Neuronal stem cell (in vitro differentiated cells): ENCODE measurements around the gene PRDM5.
A peak's percentile ranks its signal among the peaks of the same experiment; 100 is the strongest.

Experiments used
- DNase-seq: peaks from one replicate; pipeline ENCODE4 v3.0.0-alpha.2; 2013; ENCODE audit warnings: low spot score
- H2AFZ ChIP-seq: one replicate; pipeline ENCODE4 v1.6.1; 2013; ENCODE audit warnings: mild to moderate bottlenecking, low read length, inconsistent platforms
- H2AK5ac ChIP-seq: 2 replicates; pipeline ENCODE4 v1.6.1; 2013; ENCODE audit warnings: low read depth, mild to moderate bottlenecking, inconsistent platforms, low read length, moderate library complexity, mixed read lengths
- H2BK120ac ChIP-seq: 2 replicates; pipeline ENCODE4 v1.6.1; 2013; ENCODE audit warnings: low read depth, mild to moderate bottlenecking, inconsistent platforms, low read length, moderate library complexity, mixed read lengths
- H2BK12ac ChIP-seq: one replicate; pipeline ENCODE4 v1.6.1; 2013; ENCODE audit warnings: low read length, inconsistent platforms
- H2BK15ac ChIP-seq: 2 replicates; pipeline ENCODE4 v1.6.1; 2013; ENCODE audit warnings: mild to moderate bottlenecking, low read length, inconsistent platforms, mixed read lengths
- H2BK5ac ChIP-seq: one replicate; pipeline ENCODE4 v1.6.1; 2013; ENCODE audit warnings: inconsistent platforms, mild to moderate bottlenecking, low read length, moderate library complexity
- H3K14ac ChIP-seq: one replicate; pipeline ENCODE4 v1.6.1; 2013; ENCODE audit warnings: low read length, inconsistent platforms
- H3K18ac ChIP-seq: 2 replicates; pipeline ENCODE4 v1.6.1; 2013; ENCODE audit warnings: low read length, inconsistent platforms
- H3K23ac ChIP-seq: 2 replicates; pipeline ENCODE4 v1.6.1; 2013; ENCODE audit warnings: low read depth, mild to moderate bottlenecking, mixed read lengths, low read length, inconsistent platforms; ENCODE audit not compliant: poor library complexity
- H3K27ac ChIP-seq: replicated peaks from 3 replicates; pipeline ENCODE4 v1.5.1; 2013; ENCODE audit warnings: low read length, inconsistent platforms
- H3K27me3 ChIP-seq, 3 experiments: 2 replicates each; pipeline ENCODE4 v1.6.1; 2013; ENCODE audit warnings: low read length in 3 of 3, mild to moderate bottlenecking in 2 of 3, inconsistent platforms in 1 of 3, low read depth in 1 of 3, mixed read lengths in 1 of 3, moderate library complexity in 1 of 3; ENCODE audit not compliant: control insufficient read depth in 3 of 3, insufficient read depth in 3 of 3
- H3K36me3 ChIP-seq, 2 donors: replicated peaks in 1 of 2; 2 replicates each; pipeline ENCODE4 v1.6.1; 2013; ENCODE audit warnings: low read length in 2 of 2; ENCODE audit not compliant: control insufficient read depth in 2 of 2, insufficient read depth in 2 of 2
- H3K4ac ChIP-seq: 2 replicates; pipeline ENCODE4 v1.6.1; 2013; ENCODE audit warnings: inconsistent platforms, mild to moderate bottlenecking, low read length, moderate library complexity
- H3K4me1 ChIP-seq, 2 donors: 1 replicate in 1 of 2; 2 replicates in 1 of 2; pipeline ENCODE4 v1.6.1; 2013; ENCODE audit warnings: low read length in 2 of 2, low read depth in 1 of 2; ENCODE audit not compliant: control insufficient read depth in 2 of 2, insufficient read depth in 1 of 2
- H3K4me2 ChIP-seq: one replicate; pipeline ENCODE4 v1.6.1; 2013; ENCODE audit warnings: mild to moderate bottlenecking, low read length, inconsistent platforms; ENCODE audit not compliant: insufficient read depth, poor library complexity, severe bottlenecking
- H3K4me3 ChIP-seq, 2 donors: 2 replicates each; pipeline ENCODE4 v1.5.1; 2013; ENCODE audit warnings: low read length in 2 of 2, mild to moderate bottlenecking in 2 of 2, inconsistent platforms in 1 of 2, moderate library complexity in 1 of 2
- H3K79me1 ChIP-seq: one replicate; pipeline ENCODE4 v1.6.1; 2013; ENCODE audit warnings: low read depth, mild to moderate bottlenecking, inconsistent platforms, low read length, moderate library complexity
- H3K9ac ChIP-seq: one replicate; pipeline ENCODE4 v1.6.1; 2013; ENCODE audit warnings: mild to moderate bottlenecking, low read depth, low read length, inconsistent platforms; ENCODE audit not compliant: poor library complexity
- H3K9me3 ChIP-seq, 2 donors: replicated peaks in 1 of 2; 2 replicates each; pipeline versions ENCODE3 to v1.6.1; 2013; ENCODE audit warnings: low read length in 2 of 2, mild to moderate bottlenecking in 2 of 2, inconsistent platforms in 1 of 2, low read depth in 1 of 2, mixed read lengths in 1 of 2, moderate library complexity in 1 of 2; ENCODE audit not compliant: control insufficient read depth in 2 of 2, insufficient read depth in 1 of 2
- H4K8ac ChIP-seq: one replicate; pipeline ENCODE4 v1.6.1; 2013; ENCODE audit warnings: low read depth, mild to moderate bottlenecking, inconsistent platforms, low read length, moderate library complexity
- H4K91ac ChIP-seq: one replicate; pipeline ENCODE4 v1.6.1; 2013; ENCODE audit warnings: low read length, low read depth, mild to moderate bottlenecking, inconsistent platforms; ENCODE audit not compliant: poor library complexity
- WGBS, 2 donors: extraction: QIAGEN DNeasy Blood & Tissue Kit; methylation state at CpG; one replicate each; pipeline ENCODE4 v1.1.7; 2013; ENCODE audit warnings: missing lambda C conversion rate in 2 of 2, mixed read lengths in 1 of 2; ENCODE audit not compliant: insufficient read length in 2 of 2, insufficient replicate concordance in 1 of 2; ENCODE audit errors: extremely low coverage in 2 of 2; 5-methylcytosine and 5-hydroxymethylcytosine counted together

Gene PRDM5

DNA sequence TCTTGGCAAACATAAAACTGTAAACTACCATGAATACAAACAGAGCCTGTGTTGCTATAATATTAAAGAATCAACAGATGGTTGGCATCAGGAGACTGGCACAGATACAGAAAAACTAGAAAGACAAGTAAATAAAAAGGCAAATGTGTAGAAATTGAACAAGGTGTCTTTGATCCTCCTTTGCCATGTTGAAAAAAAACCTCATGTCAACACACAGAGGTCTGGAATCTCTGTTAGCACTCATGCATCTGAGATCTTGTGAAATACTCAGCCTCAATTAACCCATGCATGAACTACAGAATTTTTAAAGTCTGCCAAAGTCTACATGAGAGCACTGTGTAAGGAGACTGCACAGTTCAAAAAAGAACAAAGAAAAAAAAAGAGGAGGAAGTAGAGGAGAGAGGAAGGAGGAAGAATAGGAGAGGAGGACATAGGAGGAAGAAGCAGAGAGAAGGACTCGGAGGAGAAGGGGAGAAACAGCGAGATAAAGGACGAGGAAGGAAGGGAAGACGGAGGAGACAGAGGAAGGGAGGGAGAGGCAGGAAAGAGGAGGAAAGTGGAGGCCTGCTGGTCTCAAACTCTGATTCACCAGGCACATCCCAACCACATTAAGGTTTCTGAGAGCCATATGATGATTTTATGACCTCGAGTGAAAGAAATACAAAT, 52.8 kb downstream of the PRDM5 start:
- Histone ChIP-seq H3K4me2 (no peak overlapping the region), H2AFZ (no peak overlapping the region), H2BK120ac (no peak overlapping the region), H2BK15ac (no peak overlapping the region), H2BK12ac (no peak overlapping the region), H3K4me3 (no peak overlapping the region), H2AK5ac (no peak overlapping the region), H3K23ac (no peak overlapping the region), H3K27ac (no peak overlapping the region), H4K8ac (no peak overlapping the region), H3K36me3 (no peaks in the 10 kb centered on the region), H3K79me1 (peaks cover 1% of the 10 kb centered on the region), H3K4ac (no peak overlapping the region), H2BK5ac (no peak overlapping the region), H4K91ac (no peak overlapping the region), H3K14ac (no peak overlapping the region), H3K4me1 (peaks cover 8 to 13% of the 10 kb centered on the region in 2 donors), H3K9ac (no peak overlapping the region), H3K27me3 (no peaks in the 10 kb centered on the region), H3K18ac (no peak overlapping the region), H3K9me3 (no peaks in the 10 kb centered on the region)
- no CpG with 5 or more reads among the region's 5 CpGs for WGBS, 2 donors
- no peak for DNase-seq

DNA sequence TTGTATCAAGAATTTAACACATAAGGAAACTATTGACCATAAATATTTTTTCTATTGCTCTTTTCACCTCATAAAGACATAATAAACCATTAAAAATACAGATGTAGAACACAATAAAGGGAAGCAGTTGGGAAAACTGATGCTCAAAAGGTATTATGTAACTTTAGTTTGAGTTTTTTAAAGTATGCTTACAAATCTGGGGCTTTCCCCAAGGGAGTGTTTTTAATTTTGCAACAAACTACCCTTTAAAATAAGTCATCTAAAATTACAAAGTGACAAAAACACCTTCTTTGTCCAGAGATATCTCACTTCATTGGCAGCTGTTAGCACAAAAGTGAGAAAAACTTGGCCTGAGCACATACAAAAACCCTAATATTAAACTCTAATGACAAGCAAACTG, 55.0 kb downstream of the PRDM5 start:
- Histone ChIP-seq H3K9me3 (no peaks in the 10 kb centered on the region), H2AFZ (no peak overlapping the region), H2AK5ac (no peak overlapping the region), H3K27ac (no peak overlapping the region), H4K91ac (no peak overlapping the region), H4K8ac (no peak overlapping the region), H2BK120ac (no peak overlapping the region), H3K27me3 (no peaks in the 10 kb centered on the region), H3K4me3 (no peak overlapping the region), H3K79me1 (peaks cover 1% of the 10 kb centered on the region), H2BK15ac (no peak overlapping the region), H3K18ac (no peak overlapping the region), H3K9ac (no peak overlapping the region), H3K4me2 (no peak overlapping the region), H3K14ac (no peak overlapping the region), H3K4ac (no peak overlapping the region), H2BK12ac (no peak overlapping the region), H3K4me1 (peaks cover 8 to 13% of the 10 kb centered on the region in 2 donors), H2BK5ac (no peak overlapping the region), H3K23ac (no peak overlapping the region), H3K36me3 (no peaks in the 10 kb centered on the region)
- no peak for DNase-seq

DNA sequence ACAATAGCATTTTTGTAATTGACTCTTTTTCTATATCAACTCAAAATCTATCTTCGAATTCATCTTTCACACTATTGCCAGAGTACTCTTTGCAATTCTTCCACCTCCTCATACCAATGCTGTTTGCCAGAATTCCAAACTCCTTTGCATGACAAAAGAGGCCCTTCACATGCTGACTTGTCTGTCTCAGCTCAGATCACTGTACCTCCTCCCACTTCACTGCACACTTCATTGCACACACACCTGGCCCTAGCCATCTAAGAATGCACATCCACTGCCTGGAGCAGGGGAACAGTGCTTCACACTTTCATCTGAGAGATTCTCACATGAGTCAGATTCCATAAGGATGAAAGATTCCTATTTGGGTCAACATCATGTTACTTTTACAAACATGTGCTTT, 56.5 kb downstream of the PRDM5 start:
- no peak overlapping the region for H2AK5ac ChIP-seq
- no peaks in the 10 kb centered on the region for H3K27me3 ChIP-seq
- H3K9me3 ChIP-seq = no peaks in the 10 kb centered on the region
- no peak overlapping the region for H2AFZ ChIP-seq
- H2BK120ac ChIP-seq = no peak overlapping the region
- no peak overlapping the region for H3K9ac ChIP-seq
- no peak overlapping the region for H4K8ac ChIP-seq
- no peak overlapping the region for H3K23ac ChIP-seq
- H3K4me1 ChIP-seq = peaks cover 8 to 13% of the 10 kb centered on the region in 2 donors
- no peak overlapping the region for H3K4ac ChIP-seq
- H2BK15ac ChIP-seq = no peak overlapping the region
- no peak overlapping the region for H2BK5ac ChIP-seq
- H4K91ac ChIP-seq = no peak overlapping the region
- H3K36me3 ChIP-seq = no peaks in the 10 kb centered on the region
- no peak overlapping the region for H3K18ac ChIP-seq
- H3K14ac ChIP-seq = no peak overlapping the region
- H3K27ac ChIP-seq = no peak overlapping the region
- WGBS, 2 donors = 100% methylated on average over 1 of the region's 1 CpG; no CpG with 5 or more reads in 1 of the 2 donors
- no peak overlapping the region for H3K4me2 ChIP-seq
- H3K4me3 ChIP-seq = no peak overlapping the region
- peaks cover 1% of the 10 kb centered on the region for H3K79me1 ChIP-seq
- no peak overlapping the region for H2BK12ac ChIP-seq
- DNase-seq = peak; percentile 40

DNA sequence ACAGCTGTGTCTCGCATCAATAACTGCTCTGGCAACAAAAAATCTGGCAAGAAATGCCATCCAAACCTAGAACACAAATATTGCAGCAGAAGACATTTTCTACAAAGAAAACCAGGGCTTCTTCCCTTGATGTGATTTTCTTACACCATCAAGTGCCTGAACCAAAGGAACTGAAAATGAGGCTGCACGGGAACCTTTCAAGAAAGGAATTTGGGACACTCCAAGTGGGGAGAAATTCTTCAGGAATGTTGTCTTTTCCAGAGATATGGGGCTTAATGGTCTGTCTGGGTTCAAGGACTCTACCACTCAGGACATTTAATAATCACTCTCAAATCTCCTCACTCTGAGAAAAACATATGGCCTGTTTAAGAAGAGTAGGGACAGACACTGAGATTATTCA, 57.6 kb downstream of the PRDM5 start:
- Histone ChIP-seq H3K9ac (no peak overlapping the region), H3K27me3 (no peaks in the 10 kb centered on the region), H2BK15ac (no peak overlapping the region), H4K91ac (no peak overlapping the region), H2BK120ac (no peak overlapping the region), H3K23ac (no peak overlapping the region), H3K4ac (no peak overlapping the region), H3K4me3 (no peak overlapping the region), H3K36me3 (no peaks in the 10 kb centered on the region), H3K4me1 (peaks cover 8 to 13% of the 10 kb centered on the region in 2 donors), H3K18ac (no peak overlapping the region), H3K27ac (no peak overlapping the region), H2AFZ (no peak overlapping the region), H3K79me1 (peaks cover 1% of the 10 kb centered on the region), H3K9me3 (no peaks in the 10 kb centered on the region), H2AK5ac (no peak overlapping the region), H3K14ac (no peak overlapping the region), H2BK5ac (no peak overlapping the region), H4K8ac (no peak overlapping the region), H3K4me2 (no peak overlapping the region), H2BK12ac (no peak overlapping the region)
- no peak for DNase-seq
- WGBS, 2 donors = no CpG with 5 or more reads among the region's 2 CpGs
